Frontal cortex (tissue), 4 donors: ENCODE data around the gene HNRNPUL2. TPM values are rescaled to one million over a fixed set of nuclear protein-coding genes. Genes with fewer than 3 reads are reported as not detected.
A peak's percentile ranks its signal among the peaks of the same experiment; 100 is the strongest.
"Not testable (repeated sequence)": the region's sequence is repeated elsewhere in the genome, so short reads cannot be mapped to it uniquely, and the experiment has no call there.

Experiments used
- DNase-seq, 2 donors: peaks; one replicate each; pipeline ENCODE4 v3.0.0; 2012; ENCODE audit warnings: low spot score in 2 of 2
- FAIRE-seq: peaks from 2 replicates; lab custom pipeline; 2012; peaks lifted over from hg19 to GRCh38; lab: Jason Lieb, UNC
- small RNA-seq: library from RNA; depleted of rRNA; stranded (forward); fragments of <200 nt; gene quantifications from one replicate; pipeline ENCODE3, GENCODE V24; 2014
- total RNA-seq: library from RNA; depleted of rRNA; stranded (reverse); fragments of >200 nt; gene quantifications from one replicate; pipeline ENCODE4 v1.2.3, GENCODE V29; 2014
- donor health status: control.
- donor health status: control.
- donor health status: control.

The HNRNPUL2 gene
- total RNA-seq, 1 donor from 2014 or later: 15.1 TPM

- no peak for FAIRE-seq
- no peak for DNase-seq
Observed at GRCh38 chr11:62676698-62677097, 50.6 kb downstream of the HNRNPUL2 start.

GRCh38 chr11:62675415-62675814, 51.8 kb downstream of the HNRNPUL2 start:
- DNase-seq, FAIRE-seq: not testable (repeated sequence)

- DNase-seq: no peak
- no peak for FAIRE-seq
Observed at GRCh38 chr11:62673196-62673525, 54.1 kb downstream of the HNRNPUL2 start.

- DNase-seq: peak; percentile 73 to 77
Observed at GRCh38 chr11:62671608-62672389, 55.5 kb downstream of the HNRNPUL2 start, which contains the start of the genes LBHD1 and UQCC3. Gene LBHD1, minus strand, starts transcription at chr11:62672267. Its CDS starts 2,236 bp downstream, at chr11:62670031. Gene UQCC3, plus strand, starts transcription at chr11:62671673. Its CDS starts 73 bp downstream, at chr11:62671746.

GRCh38 chr11:62671236-62671607, 56.0 kb downstream of the HNRNPUL2 start:
- FAIRE-seq (no peak), DNase-seq (no peak)

More at GRCh38 chr11:62671608-62672389, 55.5 kb downstream of the HNRNPUL2 start, which contains the start of the genes LBHD1 and UQCC3:
- FAIRE-seq: no peak

GRCh38 chr11:62669420-62670161, 57.7 kb downstream of the HNRNPUL2 start:
- DNase-seq (no peak), FAIRE-seq (no peak)

GRCh38 chr11:62667460-62667859, 59.8 kb downstream of the HNRNPUL2 start:
- no peak for DNase-seq
- FAIRE-seq: no peak

GRCh38 chr11:62666259-62666926, 60.9 kb downstream of the HNRNPUL2 start:
- no peak for DNase-seq

GRCh38 chr11:62665599-62666258, 61.5 kb downstream of the HNRNPUL2 start:
- DNase-seq (peak in 1 of 2 donors; percentile 60), FAIRE-seq (no peak)

More at GRCh38 chr11:62666259-62666926, 60.9 kb downstream of the HNRNPUL2 start:
- no peak for FAIRE-seq

- DNase-seq (peak; percentile 92 to 98), FAIRE-seq (no peak)
Observed at GRCh38 chr11:62665075-62665598, 62.1 kb downstream of the HNRNPUL2 start, which contains the start of the genes C11orf98 and CSKMT. Gene C11orf98, minus strand, starts transcription at chr11:62665210. Its CDS starts 41 bp downstream, at chr11:62665169. Gene CSKMT, plus strand, starts transcription at chr11:62665312. Its CDS starts 568 bp downstream, at chr11:62665880.

- DNase-seq: no peak
- no peak for FAIRE-seq
Observed at GRCh38 chr11:62664405-62665074, 62.7 kb downstream of the HNRNPUL2 start.

Small RNA genes within 50 kb of the gene (small RNA-seq; reads per million reads assigned to genes)
- not detected for gene SNORA57

Other genes starting within 250 kb of the HNRNPUL2 start
- gene AHNAK, start 180.7 kb downstream of the HNRNPUL2 start, total RNA-seq: 15.9 TPM
- gene EEF1G, start 153.6 kb downstream of the HNRNPUL2 start, total RNA-seq: 1,985 TPM
- 4.5 TPM for gene TUT1, start 135.9 kb downstream of the HNRNPUL2 start, total RNA-seq
- 154 TPM for gene MTA2, start 125.6 kb downstream of the HNRNPUL2 start, total RNA-seq
- 4.9 TPM for gene EML3, start 114.7 kb downstream of the HNRNPUL2 start, total RNA-seq
- 1.2 TPM for gene ROM1, start 114.2 kb downstream of the HNRNPUL2 start, total RNA-seq
- gene B3GAT3, start 105.5 kb downstream of the HNRNPUL2 start, total RNA-seq: 21.6 TPM
- gene GANAB, start 80.8 kb downstream of the HNRNPUL2 start, total RNA-seq: 62.8 TPM
- gene INTS5, start 74.2 kb downstream of the HNRNPUL2 start, total RNA-seq: 20.8 TPM
- 25.3 TPM for gene C11orf98, start 62.2 kb downstream of the HNRNPUL2 start, total RNA-seq
- 10.2 TPM for gene CSKMT, start 62.1 kb downstream of the HNRNPUL2 start, total RNA-seq
- 5.7 TPM for gene UQCC3, start 55.8 kb downstream of the HNRNPUL2 start, total RNA-seq
- gene LBHD1, start 55.2 kb downstream of the HNRNPUL2 start, total RNA-seq: 3.3 TPM
- 84.8 TPM for gene UBXN1, start 48.4 kb downstream of the HNRNPUL2 start, total RNA-seq
- 0.82 TPM for gene LRRN4CL, start 37.9 kb downstream of the HNRNPUL2 start, total RNA-seq
- gene BSCL2, start 20.0 kb downstream of the HNRNPUL2 start, total RNA-seq: 149 TPM
- gene GNG3, start 19.8 kb downstream of the HNRNPUL2 start, total RNA-seq: 20.0 TPM
- 26.9 TPM for gene TTC9C, start 1.0 kb upstream of the HNRNPUL2 start, total RNA-seq
- 17.1 TPM for gene ZBTB3, start 26.7 kb upstream of the HNRNPUL2 start, total RNA-seq
- 59.9 TPM for gene POLR2G, start 34.1 kb upstream of the HNRNPUL2 start, total RNA-seq
- 15.1 TPM for gene TAF6L, start 43.9 kb upstream of the HNRNPUL2 start, total RNA-seq
- gene TMEM179B, start 59.9 kb upstream of the HNRNPUL2 start, total RNA-seq: 17.1 TPM
- 14.7 TPM for gene TMEM223, start 64.5 kb upstream of the HNRNPUL2 start, total RNA-seq
- 10.6 TPM for gene NXF1, start 78.0 kb upstream of the HNRNPUL2 start, total RNA-seq
- 31.0 TPM for gene STX5, start 104.6 kb upstream of the HNRNPUL2 start, total RNA-seq
- not detected for gene TEX54, start 105.4 kb upstream of the HNRNPUL2 start, total RNA-seq
- gene WDR74, start 112.1 kb upstream of the HNRNPUL2 start, total RNA-seq: 48.5 TPM
- gene SLC3A2, start 153.4 kb upstream of the HNRNPUL2 start, total RNA-seq: 109 TPM
- gene CHRM1, start 193.9 kb upstream of the HNRNPUL2 start, total RNA-seq: 14.3 TPM